ENCODE measurements around the gene PPP1R13B. TPM values are rescaled to one million over a fixed set of nuclear protein-coding genes. Genes with fewer than 3 reads are reported as not detected.

Gene PPP1R13B
- total and polyA plus RNA-seq, 8 donors: 20.9 to 33.9 (median 26.9) TPM

DNA sequence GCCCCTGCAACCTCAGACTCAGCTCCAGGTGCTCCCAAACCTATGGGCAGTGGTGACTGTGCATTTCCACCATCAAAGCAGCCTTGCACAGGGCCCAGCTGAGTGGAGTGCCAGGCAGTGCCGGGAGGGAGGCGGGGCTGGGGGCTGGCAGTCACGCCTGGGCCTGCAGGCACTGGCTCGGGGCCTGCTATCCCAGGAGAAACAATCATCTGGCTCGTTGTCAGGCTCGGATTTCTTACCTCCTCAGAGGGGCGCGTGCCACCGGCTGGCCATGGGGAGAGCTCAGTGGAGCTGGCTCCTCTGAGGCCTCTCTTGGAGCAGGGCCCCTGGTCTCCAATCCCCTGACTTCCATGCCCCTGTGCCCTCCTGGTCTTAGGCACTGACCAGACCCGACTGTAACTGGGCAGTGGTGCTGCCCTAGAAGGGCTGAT lies 20.2 kb upstream of the PPP1R13B start:
- H3K36me3 ChIP-seq: no peaks in the 10 kb centered on the region
- intact Hi-C loops (cut with DNase I): no loop called here
- FAIRE-seq (no peak), DNase-seq (peak; percentile 82 to 93 (median 84)), ATAC-seq (peak; percentile 73 to 84 (median 83))
- H3K4me1 ChIP-seq: peaks cover 5 to 18% (median 17%) of the 10 kb centered on the region in 3 donors
- 21 to 22% methylated on average over 10 of the region's 10 CpGs for WGBS, 2 donors
- no peak overlapping the region for H3K4me3 ChIP-seq
- TF ChIP-seq, protein P1, sequence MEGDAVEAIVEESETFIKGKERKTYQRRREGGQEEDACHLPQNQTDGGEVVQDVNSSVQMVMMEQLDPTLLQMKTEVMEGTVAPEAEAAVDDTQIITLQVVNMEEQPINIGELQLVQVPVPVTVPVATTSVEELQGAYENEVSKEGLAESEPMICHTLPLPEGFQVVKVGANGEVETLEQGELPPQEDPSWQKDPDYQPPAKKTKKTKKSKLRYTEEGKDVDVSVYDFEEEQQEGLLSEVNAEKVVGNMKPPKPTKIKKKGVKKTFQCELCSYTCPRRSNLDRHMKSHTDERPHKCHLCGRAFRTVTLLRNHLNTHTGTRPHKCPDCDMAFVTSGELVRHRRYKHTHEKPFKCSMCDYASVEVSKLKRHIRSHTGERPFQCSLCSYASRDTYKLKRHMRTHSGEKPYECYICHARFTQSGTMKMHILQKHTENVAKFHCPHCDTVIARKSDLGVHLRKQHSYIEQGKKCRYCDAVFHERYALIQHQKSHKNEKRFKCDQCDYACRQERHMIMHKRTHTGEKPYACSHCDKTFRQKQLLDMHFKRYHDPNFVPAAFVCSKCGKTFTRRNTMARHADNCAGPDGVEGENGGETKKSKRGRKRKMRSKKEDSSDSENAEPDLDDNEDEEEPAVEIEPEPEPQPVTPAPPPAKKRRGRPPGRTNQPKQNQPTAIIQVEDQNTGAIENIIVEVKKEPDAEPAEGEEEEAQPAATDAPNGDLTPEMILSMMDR (IDR thresholded peaks at IDR 0.05): no peak
- no peaks in the 10 kb centered on the region for H3K27me3 ChIP-seq
- peak overlapping the region; percentile 64 to 85 (median 74) for H3K27ac ChIP-seq
- H3K9me3 ChIP-seq: no peaks in the 10 kb centered on the region

DNA sequence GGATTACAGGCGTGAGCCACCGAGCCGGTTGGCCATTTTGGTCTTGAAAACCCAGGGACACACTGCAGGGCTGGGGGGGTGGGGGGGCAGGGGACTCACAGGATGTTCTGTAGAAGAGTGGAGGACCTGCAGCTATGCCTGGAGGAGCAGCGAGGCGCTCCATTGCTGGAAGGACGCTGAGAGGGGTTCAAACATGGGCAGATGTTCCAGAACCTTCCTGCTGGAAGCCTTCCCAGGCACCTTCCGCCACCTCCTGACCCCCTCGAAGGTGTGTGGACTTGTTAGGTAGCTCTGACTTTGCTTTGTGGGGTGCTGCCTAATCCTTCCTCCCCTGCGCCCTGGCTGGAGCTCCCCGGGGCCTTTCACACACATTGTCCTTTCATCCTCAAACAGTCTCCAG lies 19.6 kb upstream of the PPP1R13B start:
- Histone ChIP-seq H3K4me1 (peaks cover 0 to 14% (median 14%) of the 10 kb centered on the region in 3 donors), H3K9me3 (no peaks in the 10 kb centered on the region), H3K4me3 (no peak overlapping the region), H3K36me3 (no peaks in the 10 kb centered on the region), H3K27ac (peak overlapping the region; percentile 64 to 85 (median 74)), H3K27me3 (no peaks in the 10 kb centered on the region)
- intact Hi-C loops (cut with DNase I): no loop called here
- 69 to 77% methylated on average over 7 to 10 of the region's 10 CpGs for WGBS, 2 donors
- ATAC-seq (no peak), FAIRE-seq (no peak), DNase-seq (peak in 1 of 6 donors; percentile 54)
- TF ChIP-seq, protein P1 (IDR thresholded peaks at IDR 0.05): no peak

DNA sequence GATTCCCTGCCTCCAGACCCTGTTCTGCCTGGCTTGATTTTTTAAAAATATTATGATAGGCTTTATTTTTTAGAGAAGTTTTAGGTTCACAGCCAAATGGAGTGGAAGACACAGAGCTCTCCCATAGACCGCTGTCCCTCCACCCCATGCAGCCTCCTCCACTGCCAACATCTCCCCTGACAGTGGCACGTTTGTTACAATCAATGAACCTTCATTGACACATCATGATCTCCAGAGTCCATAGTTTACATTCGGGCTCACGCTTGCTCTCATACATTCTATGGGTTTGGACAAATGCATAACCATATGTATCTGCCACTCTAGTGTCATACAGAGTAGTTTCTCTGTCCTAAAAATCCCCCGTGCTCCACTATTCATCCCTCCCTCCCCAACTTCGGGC lies 15.9 kb upstream of the PPP1R13B start:
- H3K4me3 ChIP-seq: no peak overlapping the region
- no peak overlapping the region for H3K27ac ChIP-seq
- DNase-seq (peak in 1 of 6 donors; percentile 6), FAIRE-seq (no peak), ATAC-seq (no peak)
- no peaks in the 10 kb centered on the region for H3K9me3 ChIP-seq
- intact Hi-C loops (cut with DNase I): no loop called here
- H3K27me3 ChIP-seq: no peaks in the 10 kb centered on the region
- H3K36me3 ChIP-seq: no peaks in the 10 kb centered on the region
- TF ChIP-seq, protein P1 (IDR thresholded peaks at IDR 0.05): no peak
- WGBS, 2 donors: 85 to 86% methylated on average over 6 of the region's 6 CpGs
- peaks cover 0 to 10% (median 7%) of the 10 kb centered on the region in 3 donors for H3K4me1 ChIP-seq

DNA sequence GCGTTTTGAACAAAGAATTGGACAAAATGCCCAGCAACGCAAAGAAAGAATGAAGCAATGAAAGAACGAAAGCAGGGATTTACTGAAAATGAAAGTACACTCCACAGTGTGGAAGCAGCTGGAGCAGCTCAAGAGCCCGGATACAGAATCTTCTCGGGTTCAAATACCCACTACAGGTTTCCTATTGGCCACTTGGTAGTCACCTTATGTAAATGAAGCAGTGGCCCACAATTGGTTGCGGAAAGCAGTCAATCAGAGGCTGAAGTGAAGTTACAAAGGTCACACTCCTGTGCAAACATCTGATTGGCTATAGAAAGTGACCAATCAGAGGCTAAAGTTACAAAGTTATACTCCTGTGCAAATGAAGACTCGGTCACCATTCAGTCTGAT lies 15.0 kb upstream of the PPP1R13B start:
- ATAC-seq (peak in 1 of 4 donors; percentile 20), DNase-seq (no peak), FAIRE-seq (no peak)
- Histone ChIP-seq H3K4me1 (peaks cover 0 to 4% (median 0%) of the 10 kb centered on the region in 3 donors), H3K9me3 (no peaks in the 10 kb centered on the region), H3K4me3 (no peak overlapping the region), H3K27me3 (no peaks in the 10 kb centered on the region), H3K27ac (no peak overlapping the region), H3K36me3 (no peaks in the 10 kb centered on the region)
- 77 to 79% methylated on average over 7 of the region's 7 CpGs for WGBS, 2 donors
- TF ChIP-seq, protein P1 (IDR thresholded peaks at IDR 0.05): no peak
- intact Hi-C loops (cut with DNase I): no loop called here
